GM10266 (cell line): ENCODE measurements around the gene USP44.

Experiments used
- DNase-seq: peaks from one replicate; pipeline ENCODE4 v3.0.0; 2012; ENCODE audit errors: extremely low spot score
- CTCF ChIP-seq: IDR thresholded peaks from 2 replicates; pipeline ENCODE4 v1.5.1; 2012; ENCODE audit warnings: mild to moderate bottlenecking, low read depth; ENCODE audit not compliant: control insufficient read depth, insufficient read depth; ENCODE audit errors: missing control alignments

Gene USP44

GRCh38 chr12:95509300-95509699 lies 42.0 kb downstream of the USP44 start:
- TF ChIP-seq CTCF: no peak
- DNase-seq: no peak

DNA sequence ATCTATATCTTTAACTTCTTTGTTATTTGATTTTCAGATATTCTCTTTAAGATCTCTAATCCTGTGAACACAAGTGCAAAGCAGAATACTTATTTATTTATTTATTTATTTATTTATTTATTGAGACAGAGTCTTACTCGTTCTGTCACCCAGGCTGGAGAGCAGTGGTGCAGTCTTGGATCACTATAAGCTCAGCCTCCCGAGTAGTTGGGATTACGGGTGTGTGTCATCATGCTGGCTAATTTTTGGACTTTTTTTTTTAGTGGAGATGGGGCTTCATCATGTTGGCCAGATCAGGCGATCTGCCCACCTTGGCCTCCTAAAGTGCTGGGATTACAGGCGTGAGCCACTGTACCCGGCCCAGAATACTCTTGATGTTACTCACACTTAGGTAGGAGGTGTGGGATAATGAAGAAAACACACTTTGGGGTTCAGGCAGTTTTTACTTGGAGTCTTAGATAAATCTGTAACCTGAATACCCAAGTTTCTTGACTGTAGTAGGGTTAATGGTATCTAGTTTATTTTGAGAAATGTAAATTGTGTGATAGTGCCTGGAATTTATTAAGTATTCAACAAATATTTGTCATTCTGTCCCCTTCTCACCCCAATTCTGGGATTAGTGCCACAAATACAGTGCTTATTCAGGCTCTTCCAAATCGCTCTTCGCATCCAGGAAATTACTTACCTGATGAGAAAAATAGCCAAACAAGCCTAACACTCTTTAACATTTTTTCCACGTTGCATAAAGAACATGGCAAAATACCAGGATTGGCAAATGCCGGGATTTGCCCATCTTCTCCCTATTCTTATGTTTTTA lies 44.4 kb downstream of the USP44 start:
- DNase-seq: no peak
- no peak for TF ChIP-seq CTCF

GRCh38 chr12:95505039-95505438 lies 46.2 kb downstream of the USP44 start:
- TF ChIP-seq CTCF: no peak
- DNase-seq: no peak

GRCh38 chr12:95504140-95504539 lies 47.1 kb downstream of the USP44 start:
- TF ChIP-seq CTCF: no peak
- DNase-seq: no peak

- no peak for TF ChIP-seq CTCF
- DNase-seq: no peak
Observed at GRCh38 chr12:95499772-95500171, 51.5 kb downstream of the USP44 start.

GRCh38 chr12:95498968-95499367 lies 52.3 kb downstream of the USP44 start:
- no peak for TF ChIP-seq CTCF

GRCh38 chr12:95497031-95497430 lies 54.2 kb downstream of the USP44 start:
- no peak for TF ChIP-seq CTCF
- DNase-seq: no peak

More at GRCh38 chr12:95498968-95499367, 52.3 kb downstream of the USP44 start:
- DNase-seq: no peak
